Measurements from ENCODE around the gene ZNF385C.

DNA sequence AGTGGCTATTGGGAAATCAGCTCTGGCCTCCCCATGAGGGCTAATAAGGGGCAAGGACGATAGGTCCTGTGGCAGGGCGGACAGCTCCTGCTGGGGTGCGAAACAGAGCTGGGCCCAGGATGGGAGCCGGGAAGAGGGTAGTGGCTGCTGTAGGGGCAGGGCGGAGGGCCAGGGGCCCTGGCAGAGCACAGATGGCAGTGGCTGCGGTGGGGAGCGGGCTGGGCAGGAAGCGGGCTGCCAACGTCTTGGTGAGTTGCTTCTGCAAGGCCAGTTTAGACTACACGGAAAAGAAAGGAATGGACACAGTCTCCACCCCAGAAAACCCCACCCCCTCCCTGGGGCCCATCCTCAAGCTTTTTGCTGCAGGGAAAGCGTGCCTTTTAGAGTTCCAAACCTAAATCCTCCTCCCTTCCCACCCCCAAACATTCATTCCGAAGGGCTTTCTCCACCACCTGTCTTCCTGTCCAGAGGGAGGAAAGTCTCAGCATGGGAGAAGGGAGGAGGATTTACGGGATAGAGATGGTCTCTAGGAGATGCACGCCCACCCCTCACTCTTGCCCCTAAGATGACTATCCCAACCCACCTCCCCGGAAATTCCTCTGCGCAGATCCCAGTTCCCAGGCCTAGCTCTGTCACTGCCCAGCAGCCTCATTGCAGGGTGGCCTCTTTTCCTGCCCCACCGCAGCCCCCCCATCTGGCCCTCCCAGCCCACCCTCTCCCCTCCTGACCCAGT, 71.2 kb downstream of the ZNF385C start:
- no peak for TF ChIP-seq EZH2 (IDR thresholded peaks at IDR 0.05)
- TF ChIP-seq POLR2AphosphoS5 (IDR thresholded peaks at IDR 0.05; ENCODE audit: borderline replicate concordance, low read depth, low read length): no peak
